Left renal cortex interstitium (tissue), 4 donors: Measurements from ENCODE around the gene OTOP2. TPM values are rescaled to one million over a fixed set of nuclear protein-coding genes. Genes with fewer than 3 reads are reported as not detected.

ENCODE experiments used
- DNase-seq, 4 donors: peaks; one replicate each; pipeline ENCODE4 v3.0.0-alpha.2; 2013; ENCODE audit warnings: low read depth in 4 of 4, low spot score in 2 of 4, missing footprints in 1 of 4
- polyA plus RNA-seq, 4 donors: library from polyadenylated mRNA; unstranded; fragments of 120-200 nt; gene quantifications; one replicate each; pipeline ENCODE4 v1.2.1, GENCODE V29; 2013; ENCODE audit not compliant: insufficient read length in 4 of 4

The OTOP2 gene
- polyA plus RNA-seq, 4 donors = not detected

- no peak for DNase-seq
Measured at GRCh38 chr17:74922694-74923537, 1.2 kb upstream of the OTOP2 start, which contains the start of gene USH1G. USH1G (minus strand) TSS chr17:74923255; CDS start chr17:74923073, 182 bp downstream.

GRCh38 chr17:74923538-74924249 lies 379 bp upstream of the OTOP2 start:
- no peak for DNase-seq

GRCh38 chr17:74925242-74925641 lies 1.2 kb downstream of the OTOP2 start:
- no peak for DNase-seq

- DNase-seq = no peak
Measured at GRCh38 chr17:74928786-74929185, 4.7 kb downstream of the OTOP2 start.

GRCh38 chr17:74930535-74931036 lies 6.5 kb downstream of the OTOP2 start:
- no peak for DNase-seq

- no peak for DNase-seq
Measured at GRCh38 chr17:74935048-74935447, 11.0 kb downstream of the OTOP2 start.

GRCh38 chr17:74935585-74936469 lies 11.8 kb downstream of the OTOP2 start, which contains the start of gene OTOP3:
OTOP3 (plus strand) TSS chr17:74935898; CDS start chr17:74935922, 24 bp downstream.
- DNase-seq = no peak

- DNase-seq = no peak
Measured at GRCh38 chr17:74936470-74936799, 12.4 kb downstream of the OTOP2 start.

- DNase-seq = no peak
Measured at GRCh38 chr17:74937064-74938051, 13.3 kb downstream of the OTOP2 start.

- DNase-seq = no peak
Measured at GRCh38 chr17:74938194-74938950, 14.3 kb downstream of the OTOP2 start.

- DNase-seq = no peak
Measured at GRCh38 chr17:74939534-74939933, 15.5 kb downstream of the OTOP2 start.

GRCh38 chr17:74941128-74941725 lies 17.2 kb downstream of the OTOP2 start:
- DNase-seq = no peak

GRCh38 chr17:74943808-74944522 lies 19.9 kb downstream of the OTOP2 start:
- no peak for DNase-seq

GRCh38 chr17:74945543-74945942 lies 21.5 kb downstream of the OTOP2 start:
- no peak for DNase-seq

GRCh38 chr17:74946641-74947040 lies 22.6 kb downstream of the OTOP2 start:
- no peak for DNase-seq

- DNase-seq = no peak
Measured at GRCh38 chr17:74947041-74947754, 23.1 kb downstream of the OTOP2 start.
